ENCODE data around the gene AGAP1.
"Not testable (repeated sequence)": the region's sequence is repeated elsewhere in the genome, so short reads cannot be mapped to it uniquely, and the experiment has no call there.

Gene AGAP1

DNA sequence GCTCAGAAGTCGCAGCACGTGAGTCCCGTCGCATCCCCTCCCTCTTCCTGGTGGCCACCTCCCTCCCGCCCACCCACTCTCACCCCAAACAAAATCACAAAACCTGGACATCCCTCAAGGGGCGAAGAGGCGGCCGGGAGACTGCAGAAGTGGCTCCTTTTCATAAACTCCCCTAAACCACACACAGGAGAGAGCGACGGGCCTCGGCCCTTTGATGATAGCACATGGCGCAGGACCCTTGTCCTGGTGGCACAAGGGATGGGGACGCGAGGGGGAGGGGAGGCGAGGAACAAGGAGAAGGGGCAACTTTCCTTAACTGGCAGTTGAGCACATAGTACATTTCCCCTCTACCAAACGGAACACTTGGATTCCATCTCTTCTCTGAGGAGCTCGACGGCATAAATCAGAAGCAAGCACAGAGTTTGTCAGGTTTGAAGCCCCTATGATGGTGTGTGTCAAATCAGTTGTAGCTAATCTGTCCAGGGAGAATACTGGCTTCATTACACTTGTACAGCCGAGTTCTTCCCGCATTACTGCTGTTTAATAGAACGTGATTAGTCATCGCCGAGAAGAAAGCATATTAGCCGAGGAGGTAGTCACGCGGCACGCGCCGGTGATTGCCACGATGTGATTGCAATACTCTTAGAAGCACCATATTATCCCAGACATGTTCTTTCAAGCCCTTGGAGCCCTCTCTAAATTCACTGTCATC is 630.5 kb downstream of the AGAP1 start:
- no peak for DNase-seq

DNA sequence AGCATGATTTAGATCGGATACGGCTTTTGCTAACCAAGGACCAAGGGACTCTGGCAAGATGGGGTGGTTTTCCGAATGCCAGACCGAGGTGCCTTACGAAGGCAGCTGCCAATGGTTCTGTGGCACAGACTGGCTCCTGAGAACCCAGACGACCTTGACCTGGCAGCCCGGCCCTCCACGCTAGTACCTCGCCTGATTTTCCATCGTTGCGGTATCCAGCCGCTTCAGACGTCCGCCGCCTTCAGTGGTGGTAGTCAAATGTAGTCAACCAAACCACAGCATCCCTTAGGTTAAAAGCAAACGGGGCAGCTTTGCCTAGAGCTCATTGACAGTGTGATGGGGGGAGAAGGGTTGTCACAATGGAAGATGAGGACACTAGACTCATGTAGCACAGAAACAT is 631.7 kb downstream of the AGAP1 start:
- no peak for DNase-seq

DNA sequence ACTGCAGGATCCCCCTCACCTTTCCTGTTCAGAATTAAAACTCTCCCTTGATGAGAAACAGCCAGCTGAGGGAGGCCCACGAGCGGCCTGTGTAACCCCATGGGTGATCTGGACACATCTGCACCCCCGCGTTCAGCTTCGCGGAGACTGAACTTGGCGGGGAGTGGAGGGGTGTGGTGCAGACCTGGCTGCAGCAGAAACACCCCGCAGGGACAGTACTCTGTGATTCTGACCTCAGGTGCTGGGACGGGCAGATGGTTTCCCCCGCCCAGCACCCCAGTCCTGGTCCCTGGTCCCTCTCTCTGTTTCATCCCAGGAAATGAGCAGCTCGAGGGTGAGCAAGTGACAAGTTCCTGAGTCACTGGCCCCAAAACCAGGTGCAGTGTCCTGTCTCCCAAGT is 633.2 kb downstream of the AGAP1 start:
- DNase-seq: no peak

DNA sequence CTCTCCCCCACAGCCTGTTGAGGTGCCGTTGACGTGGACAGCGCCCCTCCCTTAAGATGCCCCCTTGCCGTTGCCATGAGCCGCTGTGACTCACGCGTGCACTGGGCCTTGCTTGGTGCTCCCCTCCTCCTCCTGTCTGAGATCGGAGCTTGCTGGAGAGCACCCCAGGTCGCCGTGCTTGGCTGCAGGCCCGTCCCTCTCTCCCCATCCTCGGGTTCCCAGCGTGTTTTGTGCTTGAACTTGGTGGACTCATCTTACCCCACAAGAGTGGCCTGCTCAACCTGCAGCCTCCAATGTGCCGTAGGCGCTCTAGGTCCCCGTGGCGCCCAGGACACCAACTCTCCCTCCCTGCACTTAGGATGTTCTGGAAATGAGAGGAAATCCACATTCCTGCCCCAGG is 634.5 kb downstream of the AGAP1 start:
- no peak for DNase-seq

DNA sequence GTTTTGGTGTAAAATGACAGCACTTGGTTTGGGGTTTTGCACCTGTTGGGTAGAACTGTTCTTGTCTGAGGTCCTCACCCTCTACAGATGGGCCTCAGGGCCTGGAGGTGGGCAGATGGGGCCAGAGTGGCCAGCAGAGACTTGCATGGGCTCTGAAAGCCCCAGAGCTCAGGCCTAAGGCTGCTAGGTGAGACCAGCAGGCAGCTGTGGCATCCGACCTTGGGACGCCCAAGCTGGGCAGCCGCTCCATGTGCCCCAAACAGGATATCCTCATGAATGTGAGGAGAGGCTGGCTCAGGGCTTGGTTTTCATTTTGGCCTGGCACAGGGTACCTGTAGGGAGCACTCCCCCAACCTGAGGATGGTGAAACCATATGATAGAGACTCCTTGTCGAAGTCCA is 636.1 kb downstream of the AGAP1 start:
- DNase-seq: no peak

DNA sequence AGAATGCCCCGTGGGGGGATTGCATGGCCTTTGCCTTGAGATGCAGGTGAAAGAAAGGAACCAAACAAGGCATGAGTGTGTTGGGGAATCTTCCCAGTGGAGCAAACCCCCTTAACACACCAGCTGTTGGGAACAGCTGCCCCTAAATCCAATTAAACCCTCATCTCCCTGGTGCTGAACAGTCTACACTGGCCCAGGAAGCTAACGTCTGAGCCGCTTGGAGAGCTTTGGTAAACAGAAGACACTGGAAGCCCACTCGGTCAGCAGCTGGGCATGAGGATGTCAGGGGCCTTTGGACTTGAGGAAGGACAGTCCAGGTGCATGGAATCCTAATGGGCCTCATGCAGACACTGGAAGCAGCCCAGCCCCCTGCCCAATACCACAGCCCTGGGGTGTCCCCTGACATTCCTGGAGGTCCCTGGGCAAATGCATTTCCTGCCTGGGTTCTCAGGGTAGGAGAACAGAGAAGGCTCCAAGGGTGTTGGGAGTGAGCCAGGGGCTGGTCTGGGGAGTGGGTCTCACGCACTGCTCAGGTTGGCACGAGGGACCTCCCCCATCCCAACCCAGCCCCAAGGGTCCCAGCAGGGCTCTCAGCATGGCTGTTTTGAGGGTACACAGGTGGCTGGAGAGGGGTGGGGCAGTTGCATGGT is 636.6 kb downstream of the AGAP1 start:
- DNase-seq: no peak

DNA sequence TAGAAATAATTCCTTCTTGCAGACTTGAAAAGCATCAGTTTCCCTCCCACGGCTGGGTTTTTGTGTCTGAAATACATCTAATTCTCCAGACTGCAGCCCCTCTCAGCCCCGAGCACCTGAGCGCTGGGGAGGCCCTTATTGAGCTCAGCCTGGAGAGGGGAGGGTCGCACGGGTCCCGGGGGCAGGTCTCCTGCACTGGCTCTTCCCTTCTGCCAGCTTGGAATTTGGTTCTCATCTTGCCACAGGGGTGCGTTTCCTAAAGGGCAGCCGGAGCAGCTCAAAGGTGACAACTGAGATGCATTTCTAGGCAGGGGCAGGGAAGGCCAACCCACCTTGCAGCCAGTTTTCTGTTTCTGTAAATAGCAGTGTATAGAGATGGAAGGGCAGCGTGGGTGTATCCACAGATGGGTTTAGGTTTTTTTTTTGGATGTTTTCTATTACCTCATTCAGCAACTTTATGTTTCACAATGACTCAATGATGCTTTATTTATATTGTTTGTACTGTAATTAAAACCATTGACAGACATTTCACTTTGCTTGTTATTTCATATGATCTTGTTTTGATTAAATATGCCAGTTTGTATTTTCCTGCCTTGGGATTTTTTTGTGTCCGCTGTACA is 637.3 kb downstream of the AGAP1 start:
- DNase-seq: no peak

DNA sequence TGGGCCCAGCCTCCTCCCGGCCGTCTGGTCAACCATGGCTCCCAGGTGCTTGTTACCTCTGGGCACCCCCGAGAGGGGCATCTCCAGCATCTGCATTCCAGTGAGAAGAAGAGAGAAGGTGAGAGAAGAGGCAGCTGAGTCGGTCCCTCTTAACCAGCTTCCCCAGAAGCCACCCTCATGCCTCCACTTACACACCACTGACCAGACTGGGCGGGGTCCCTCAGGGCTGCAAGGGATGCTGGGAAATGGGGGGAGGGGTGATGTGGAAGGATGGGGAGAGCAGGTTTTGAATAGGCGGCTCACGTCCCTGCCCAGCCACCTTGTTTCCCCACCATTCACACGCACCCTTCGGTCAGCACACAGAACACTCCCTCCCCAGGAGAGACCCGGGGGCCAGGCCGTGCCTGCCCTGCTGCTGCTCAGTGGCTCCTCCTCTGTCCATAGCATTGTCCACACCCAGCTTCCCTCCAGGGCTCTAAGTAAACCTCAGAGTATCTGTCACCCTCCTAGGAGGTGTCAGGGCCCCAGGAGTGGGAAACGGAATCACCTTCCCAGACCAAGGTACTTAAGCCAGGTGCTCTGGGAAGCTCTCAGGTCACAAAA is 639.7 kb downstream of the AGAP1 start:
- no peak for DNase-seq

DNA sequence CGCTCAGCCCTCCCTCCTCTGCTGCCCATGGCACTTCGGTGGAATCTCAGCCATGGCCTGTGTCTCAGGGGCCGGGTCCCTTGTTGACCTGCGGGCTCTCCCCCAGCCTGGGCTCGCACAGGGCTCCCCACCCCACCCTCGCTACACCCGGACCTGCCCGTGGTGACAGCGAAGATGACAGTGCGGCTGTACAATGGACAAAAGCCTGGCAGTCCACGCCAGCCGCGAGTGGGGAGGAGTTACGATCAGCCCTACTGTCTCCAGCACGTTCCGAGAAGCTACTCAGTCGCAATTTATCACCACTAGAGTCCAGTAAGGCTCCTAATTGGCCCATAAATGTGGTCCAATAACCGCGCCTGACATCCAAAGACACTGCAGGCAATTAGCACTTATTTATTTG is 642.7 kb downstream of the AGAP1 start:
- no peak for DNase-seq

DNA sequence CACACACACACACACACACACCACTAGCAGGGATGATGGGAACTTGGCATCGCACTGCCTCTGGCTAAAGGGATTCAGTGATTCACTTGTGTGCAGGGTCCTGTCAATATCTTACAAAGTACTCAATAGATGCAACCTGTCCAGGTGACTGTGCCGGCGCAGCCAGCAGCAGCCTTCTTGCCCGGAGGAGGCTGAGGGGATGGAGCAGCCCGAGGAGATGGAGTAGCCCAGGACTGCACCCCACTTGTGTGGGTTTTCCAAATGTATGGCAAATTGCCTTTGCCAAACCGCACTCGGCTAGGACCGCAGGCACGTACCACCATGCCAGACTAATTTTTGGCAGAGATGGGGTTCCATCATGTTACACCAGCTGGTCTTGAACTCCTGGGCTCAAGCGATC is 643.2 kb downstream of the AGAP1 start:
- DNase-seq: no peak

DNA sequence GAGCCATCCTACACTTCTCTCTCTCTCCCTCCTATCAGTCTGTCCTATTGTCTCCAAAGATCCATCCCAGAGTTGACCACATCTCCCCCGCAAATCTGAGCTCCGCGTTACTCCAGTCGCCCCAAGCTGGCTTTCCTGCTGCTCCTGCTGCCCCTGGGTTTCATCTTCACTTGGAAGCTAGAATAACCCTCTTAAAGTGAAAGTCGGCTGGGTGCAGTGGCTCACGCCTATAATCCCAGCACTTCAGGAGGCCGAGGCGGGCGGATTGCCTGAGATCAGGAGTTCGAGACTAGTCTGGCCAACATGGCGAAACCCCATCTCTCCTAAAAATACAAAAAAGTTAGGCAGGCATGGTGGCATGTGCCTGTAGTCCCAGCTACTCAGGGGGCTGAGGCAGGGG is 647.8 kb downstream of the AGAP1 start:
- not testable (repeated sequence) for DNase-seq

DNA sequence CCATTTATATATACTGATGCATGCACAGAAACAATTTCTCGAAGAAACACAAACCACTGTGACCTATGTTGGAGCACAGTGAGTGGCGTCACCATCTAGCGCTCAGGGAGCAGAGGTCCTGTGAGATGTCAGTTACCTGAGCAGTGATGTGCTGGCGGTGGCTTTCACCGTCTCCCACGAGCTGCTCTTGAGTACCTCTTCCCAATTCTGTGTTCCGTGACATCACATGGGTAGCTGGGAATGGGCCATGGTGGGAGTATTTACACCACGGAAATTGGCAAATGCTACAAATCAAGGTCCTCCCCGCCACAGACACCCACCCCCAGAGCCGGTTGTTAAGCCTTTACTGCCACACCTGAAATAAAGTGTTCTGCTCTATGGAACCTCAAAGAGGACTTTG is 650.0 kb downstream of the AGAP1 start:
- no peak for DNase-seq

DNA sequence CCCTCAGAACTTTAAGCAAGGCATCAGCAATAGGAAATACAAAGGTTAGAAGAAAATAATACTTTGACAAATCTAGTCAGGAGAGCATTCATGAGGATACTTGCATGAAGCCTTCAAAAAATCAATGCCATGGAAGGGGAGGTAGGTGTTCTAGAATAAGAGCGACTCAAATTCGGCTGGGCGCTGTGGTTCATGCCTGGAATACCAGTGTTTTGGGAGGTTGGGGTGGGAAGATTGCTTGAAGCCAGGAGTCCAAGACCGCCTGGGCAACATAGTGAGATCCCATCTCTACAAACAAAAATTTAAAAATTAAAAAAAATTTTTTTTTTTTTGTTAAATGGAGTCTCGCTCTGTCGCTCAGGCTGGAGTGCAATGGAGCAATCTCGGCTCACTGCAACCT is 652.6 kb downstream of the AGAP1 start:
- DNase-seq: no peak

DNA sequence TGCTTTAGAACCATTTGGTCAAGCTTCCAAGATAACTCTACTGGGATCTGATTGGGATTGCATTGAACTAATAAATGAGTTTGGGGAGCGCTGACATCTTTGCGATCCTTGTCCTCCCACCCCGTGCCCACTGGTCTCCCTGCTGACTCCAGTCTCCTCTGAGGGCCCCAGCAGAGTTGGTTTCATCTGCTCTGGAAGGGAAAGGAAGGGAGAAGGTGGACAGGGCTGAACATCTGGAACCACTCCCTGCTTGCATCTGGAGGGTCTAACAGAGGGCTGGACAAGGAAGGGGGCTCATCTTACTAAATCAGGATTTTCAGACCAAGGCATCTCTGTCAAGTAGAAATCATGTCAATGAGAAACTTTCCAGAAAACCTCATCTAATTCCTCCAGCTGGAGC is 661.6 kb downstream of the AGAP1 start:
- no peak for DNase-seq

DNA sequence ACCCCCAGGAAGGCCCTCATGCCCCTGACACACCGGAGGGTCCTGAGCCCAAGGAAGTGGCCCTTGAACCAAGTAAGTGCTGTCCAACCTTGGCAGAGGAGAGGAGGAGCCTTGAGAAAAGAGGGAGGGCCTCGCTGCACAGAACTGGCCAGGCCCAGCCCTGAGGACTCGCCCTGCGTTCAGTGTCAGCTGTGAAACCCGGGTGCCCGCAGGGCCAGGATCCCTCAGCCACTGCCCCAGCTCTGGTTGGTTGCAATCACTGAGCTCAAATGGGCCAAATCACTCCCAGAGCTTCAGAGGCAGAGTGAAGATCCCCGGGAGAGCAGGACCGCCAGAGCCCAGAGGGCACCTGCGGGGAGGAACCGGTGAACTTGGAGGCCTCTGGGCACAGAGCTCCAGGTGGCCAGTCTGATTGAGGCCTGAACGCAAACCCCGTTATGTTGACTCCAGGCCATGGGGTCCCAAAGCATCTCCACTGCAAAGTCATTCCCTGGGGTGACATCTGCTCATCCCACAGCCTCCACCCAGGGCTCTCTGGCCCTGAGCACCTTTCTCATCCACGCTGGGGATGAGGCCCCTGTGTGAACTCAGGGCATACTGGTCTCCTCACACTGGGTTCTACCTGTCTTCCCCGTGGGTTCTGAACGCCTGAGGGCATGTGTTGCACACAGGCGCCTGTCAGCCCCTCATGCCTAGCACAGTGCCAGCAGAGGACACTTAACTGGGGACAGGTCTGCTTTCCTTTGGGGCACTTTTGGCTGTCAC is 662.4 kb downstream of the AGAP1 start:
- no peak for DNase-seq

DNA sequence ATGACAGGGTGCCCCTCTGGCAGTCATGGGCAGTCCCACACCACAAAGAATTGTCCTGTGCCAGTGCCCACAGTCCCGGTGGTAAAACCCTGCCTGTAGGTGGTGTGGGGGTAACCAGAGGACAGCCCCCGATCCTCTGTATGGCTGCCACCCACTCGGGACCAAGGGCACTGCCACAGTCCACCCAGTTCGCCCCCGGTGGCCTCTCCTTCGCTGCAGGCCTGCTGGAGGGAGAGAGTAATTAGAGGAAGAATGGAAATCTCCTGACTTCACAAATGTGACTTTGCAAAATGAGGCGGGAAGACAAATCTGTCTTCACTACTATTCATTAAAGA is 663.0 kb downstream of the AGAP1 start:
- DNase-seq: no peak

DNA sequence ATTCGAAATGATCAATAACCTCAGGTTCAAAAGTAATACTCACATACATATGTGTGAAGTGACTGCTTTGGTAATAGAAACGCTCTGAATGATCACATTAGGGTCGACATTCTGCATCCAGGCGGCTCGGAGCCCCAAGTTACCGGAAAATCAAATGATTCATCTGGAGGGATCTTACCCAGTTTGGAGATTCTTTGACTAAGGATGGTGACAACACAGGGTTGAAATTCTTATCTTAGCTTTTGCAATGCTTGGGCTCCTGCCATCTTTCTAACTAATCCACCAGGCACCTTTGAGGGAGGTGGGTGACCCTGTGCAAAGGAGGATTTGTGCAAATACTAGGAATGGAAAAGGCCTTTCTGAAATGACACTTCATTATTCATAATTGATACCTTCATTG is 663.5 kb downstream of the AGAP1 start:
- DNase-seq: no peak

DNA sequence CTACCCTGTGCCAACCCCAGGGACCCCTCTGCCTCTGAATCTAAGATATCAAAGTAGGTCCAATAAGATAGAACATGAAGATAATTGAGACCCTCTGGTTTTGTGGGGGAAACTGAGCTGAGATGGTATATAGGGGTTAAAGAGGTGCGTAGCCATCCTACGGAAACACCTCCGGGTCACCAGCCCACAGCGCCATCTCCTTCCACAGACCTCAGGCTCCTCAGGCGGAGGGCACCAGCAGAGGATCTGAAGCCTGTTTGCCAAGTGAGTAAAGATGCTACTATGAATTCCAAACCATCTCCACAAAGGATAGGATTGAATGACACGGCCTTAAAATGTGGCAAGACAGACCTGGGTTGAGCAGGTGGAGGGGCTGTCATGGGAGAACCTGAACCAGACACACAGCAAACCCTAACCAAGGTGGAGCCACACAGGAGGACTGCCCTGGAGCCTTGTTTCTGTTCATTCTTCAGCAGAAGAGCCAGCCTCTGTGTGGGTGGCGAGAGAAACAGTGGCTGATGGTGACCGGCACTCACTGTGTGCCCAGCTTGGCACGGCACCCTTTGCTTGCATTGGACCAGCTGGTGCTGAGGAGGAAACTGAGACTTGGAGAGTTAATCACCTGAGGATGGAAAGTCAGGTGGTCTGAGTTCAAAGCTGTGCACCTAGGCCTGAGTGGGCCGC is 664.1 kb downstream of the AGAP1 start:
- no peak for DNase-seq

DNA sequence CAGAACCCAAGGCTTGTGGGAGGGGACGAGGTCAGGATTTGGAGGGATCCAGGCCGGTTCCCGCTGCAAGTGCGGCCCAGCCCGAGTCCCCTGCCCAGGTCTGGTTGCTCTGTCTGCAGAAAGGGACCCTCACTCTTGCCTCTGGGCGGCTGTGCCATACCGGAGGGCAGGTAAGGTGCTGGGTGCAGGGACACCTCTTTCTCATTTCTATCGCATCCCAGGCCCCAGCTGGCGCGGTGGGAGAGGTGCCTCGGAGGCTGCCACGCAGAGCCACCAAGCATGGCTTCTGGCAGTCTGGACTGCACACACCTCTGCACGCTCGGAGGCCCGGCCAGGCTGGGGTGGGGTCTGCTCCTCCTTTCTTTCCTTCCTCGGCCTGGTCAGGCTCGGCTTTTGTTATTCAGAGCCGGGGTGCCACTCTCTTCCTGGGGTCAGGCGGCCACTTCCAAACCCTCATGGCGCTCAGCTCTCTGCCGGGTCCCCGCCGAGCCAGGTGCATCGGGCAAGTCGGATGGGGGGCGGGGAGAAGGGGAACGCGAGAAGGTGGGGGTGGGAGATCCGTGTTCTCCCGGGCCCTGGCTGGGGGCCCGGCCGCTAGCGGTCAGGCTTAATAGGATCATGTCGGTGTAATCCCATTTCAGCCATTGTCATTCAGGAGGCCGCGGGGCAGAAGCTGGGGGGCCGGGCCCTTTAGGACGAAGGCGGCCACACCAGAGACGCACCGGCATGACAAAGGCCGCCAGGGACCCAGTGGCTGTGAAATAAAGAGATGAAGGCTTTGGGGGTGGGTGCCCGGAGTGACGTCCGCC is 665.3 kb downstream of the AGAP1 start:
- DNase-seq: no peak

DNA sequence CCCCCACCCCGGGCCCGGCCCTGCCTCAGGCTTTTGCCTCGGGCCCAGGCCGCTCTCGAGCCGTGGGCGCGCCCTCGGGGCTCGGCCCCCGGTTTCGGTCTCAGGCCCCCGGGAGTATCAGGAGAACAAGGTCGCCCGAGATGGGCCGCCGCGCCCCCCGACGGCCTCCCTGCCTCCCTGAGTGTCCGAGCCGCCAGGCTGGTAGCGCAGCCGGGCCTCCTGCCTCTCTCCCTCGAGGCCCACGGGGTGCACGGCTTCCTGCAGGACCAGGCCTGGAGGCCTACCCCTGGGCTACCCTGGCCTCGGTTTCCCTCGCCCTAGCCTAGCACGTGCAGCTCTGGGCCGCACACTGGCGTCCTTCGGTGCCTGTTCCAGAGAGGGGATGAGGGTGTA is 665.9 kb downstream of the AGAP1 start:
- DNase-seq: no peak

DNA sequence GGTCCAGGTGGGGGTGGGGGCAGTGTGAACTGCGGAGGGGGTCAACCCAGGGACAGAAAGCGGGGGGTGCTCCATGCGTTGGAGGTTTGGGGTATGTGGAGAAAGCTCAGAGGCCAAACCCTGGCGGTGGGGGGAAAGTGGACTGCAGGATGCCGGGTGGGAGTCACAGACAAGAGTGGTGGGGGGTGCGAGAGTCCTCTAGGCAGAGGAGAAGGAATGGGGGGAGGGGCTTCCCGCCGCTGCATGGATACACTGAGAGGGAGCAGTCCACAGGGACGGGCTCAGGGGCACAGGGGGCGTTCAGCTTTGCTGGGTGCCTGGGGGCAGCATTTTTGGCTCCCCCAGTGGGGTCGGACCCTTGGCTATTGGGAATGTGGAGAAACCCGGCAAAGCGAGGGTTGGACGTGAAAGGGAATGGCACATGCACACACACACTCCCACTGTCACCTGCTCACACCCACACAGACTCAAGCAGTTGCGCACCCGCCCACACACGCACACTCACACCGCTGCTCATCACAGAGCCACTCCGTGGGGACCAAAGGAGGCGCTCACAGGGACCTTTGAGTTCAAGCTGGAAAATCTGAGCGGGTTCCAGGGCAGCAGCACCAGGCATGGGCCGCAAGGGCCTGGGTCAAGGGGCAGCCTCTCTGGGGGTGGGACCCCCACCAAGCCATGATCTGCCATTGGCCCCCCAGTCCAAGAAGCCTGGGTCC is 666.7 kb downstream of the AGAP1 start:
- no peak for DNase-seq

All from activated CD4-positive, alpha-beta T cell treated with anti-CD3 and anti-CD28 coated beads, Interleukin-10, Interleukin-2, amounts not matched to agents 100 ng/mL and 50 ng/mL, durations not matched to agents 16 hours and 8 hours (primary cell).